ENCODE results near the gene GNG7.

Gene GNG7

DNA sequence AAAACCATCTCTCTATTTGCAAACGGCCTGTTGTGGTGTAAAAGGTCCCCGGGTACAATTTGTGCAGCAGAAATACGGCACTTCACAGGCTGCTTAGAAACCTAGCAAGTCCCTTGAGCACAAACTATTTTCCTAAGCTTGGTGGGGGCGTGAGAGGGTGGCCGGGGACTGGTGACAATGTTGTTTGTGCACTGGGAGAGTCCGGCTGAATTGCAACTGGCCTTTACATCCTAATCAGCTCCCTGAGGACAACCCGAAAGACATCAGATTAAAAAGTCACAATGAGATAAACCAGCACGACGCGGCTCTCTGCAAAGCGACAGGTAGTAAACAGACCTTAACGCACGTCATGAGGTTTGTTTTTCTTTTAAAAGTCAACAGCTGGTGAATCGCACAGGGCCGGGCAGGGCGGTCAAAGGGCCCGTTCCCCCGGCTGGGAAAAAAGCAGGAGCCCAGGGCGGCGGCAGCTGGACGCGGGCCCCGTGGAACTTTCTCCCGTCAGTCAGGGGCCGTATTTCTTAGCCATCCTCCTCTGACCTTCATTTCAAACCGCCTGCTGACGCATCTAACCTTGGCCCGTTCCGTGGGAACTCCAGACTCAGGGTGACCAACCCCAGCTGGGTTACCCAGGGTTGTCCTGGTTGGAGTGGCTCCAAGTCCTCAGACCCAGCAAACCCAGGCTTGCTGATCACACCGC, 114.3 kb downstream of the GNG7 start:
- TF ChIP-seq ZNF8 (CRISPR knock-in tag; IDR thresholded peaks at IDR 0.05) (no peak), TSHZ2 (CRISPR knock-in tag; IDR thresholded peaks at IDR 0.05) (no peak), ISL1 (CRISPR knock-in tag; IDR thresholded peaks at IDR 0.05) (no peak), OSR1 (CRISPR knock-in tag; IDR thresholded peaks at IDR 0.05) (no peak), POU6F1 (CRISPR knock-in tag; IDR thresholded peaks at IDR 0.05; ENCODE audit: borderline replicate concordance, low read depth) (no peak), BACH2 (CRISPR knock-in tag; IDR thresholded peaks at IDR 0.05; ENCODE audit: borderline replicate concordance) (no peak), CSDC2 (CRISPR knock-in tag; IDR thresholded peaks at IDR 0.05) (no peak), TOX (CRISPR knock-in tag; IDR thresholded peaks at IDR 0.05; ENCODE audit: borderline replicate concordance) (no peak), RARB (CRISPR knock-in tag; IDR thresholded peaks at IDR 0.05) (no peak), ZNF565 (CRISPR knock-in tag; conservative IDR thresholded peaks at IDR 0.05; ENCODE audit: low read depth) (no peak), PPARA (CRISPR knock-in tag; IDR thresholded peaks at IDR 0.05; ENCODE audit: borderline replicate concordance) (no peak), ZNF70 (CRISPR knock-in tag; IDR thresholded peaks at IDR 0.05) (no peak)
- TF ChIP-seq, protein P1, sequence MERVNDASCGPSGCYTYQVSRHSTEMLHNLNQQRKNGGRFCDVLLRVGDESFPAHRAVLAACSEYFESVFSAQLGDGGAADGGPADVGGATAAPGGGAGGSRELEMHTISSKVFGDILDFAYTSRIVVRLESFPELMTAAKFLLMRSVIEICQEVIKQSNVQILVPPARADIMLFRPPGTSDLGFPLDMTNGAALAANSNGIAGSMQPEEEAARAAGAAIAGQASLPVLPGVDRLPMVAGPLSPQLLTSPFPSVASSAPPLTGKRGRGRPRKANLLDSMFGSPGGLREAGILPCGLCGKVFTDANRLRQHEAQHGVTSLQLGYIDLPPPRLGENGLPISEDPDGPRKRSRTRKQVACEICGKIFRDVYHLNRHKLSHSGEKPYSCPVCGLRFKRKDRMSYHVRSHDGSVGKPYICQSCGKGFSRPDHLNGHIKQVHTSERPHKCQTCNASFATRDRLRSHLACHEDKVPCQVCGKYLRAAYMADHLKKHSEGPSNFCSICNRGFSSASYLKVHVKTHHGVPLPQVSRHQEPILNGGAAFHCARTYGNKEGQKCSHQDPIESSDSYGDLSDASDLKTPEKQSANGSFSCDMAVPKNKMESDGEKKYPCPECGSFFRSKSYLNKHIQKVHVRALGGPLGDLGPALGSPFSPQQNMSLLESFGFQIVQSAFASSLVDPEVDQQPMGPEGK (CRISPR knock-in tag; IDR thresholded peaks at IDR 0.05; ENCODE audit: borderline replicate concordance) = no peak
- ATAC-seq = no peak

GRCh38 chr19:2587001-2587719, 115.3 kb downstream of the GNG7 start:
- TF ChIP-seq TOX (CRISPR knock-in tag; IDR thresholded peaks at IDR 0.05; ENCODE audit: borderline replicate concordance) (no peak), POU6F1 (CRISPR knock-in tag; IDR thresholded peaks at IDR 0.05; ENCODE audit: borderline replicate concordance, low read depth) (no peak), ZC3H10 (CRISPR knock-in tag; IDR thresholded peaks at IDR 0.05) (no peak), TCF4 (CRISPR knock-in tag; IDR thresholded peaks at IDR 0.05; ENCODE audit: borderline replicate concordance) (no peak), ZNF565 (CRISPR knock-in tag; conservative IDR thresholded peaks at IDR 0.05; ENCODE audit: low read depth) (no peak), CSDC2 (CRISPR knock-in tag; IDR thresholded peaks at IDR 0.05) (no peak), ISL1 (CRISPR knock-in tag; IDR thresholded peaks at IDR 0.05) (no peak), PPARA (CRISPR knock-in tag; IDR thresholded peaks at IDR 0.05; ENCODE audit: borderline replicate concordance) (no peak), GLIS3 (CRISPR knock-in tag; IDR thresholded peaks at IDR 0.05) (no peak), ARNTL (CRISPR knock-in tag; IDR thresholded peaks at IDR 0.05; ENCODE audit: borderline replicate concordance, low read depth) (no peak), ZFP3 (CRISPR knock-in tag; IDR thresholded peaks at IDR 0.05) (no peak), ZNF8 (CRISPR knock-in tag; IDR thresholded peaks at IDR 0.05) (no peak), ESRRG (CRISPR knock-in tag; IDR thresholded peaks at IDR 0.05) (no peak), TSHZ2 (CRISPR knock-in tag; IDR thresholded peaks at IDR 0.05) (no peak), RARB (CRISPR knock-in tag; IDR thresholded peaks at IDR 0.05) (no peak), SNAI2 (CRISPR knock-in tag; IDR thresholded peaks at IDR 0.05) (no peak), ZNF70 (CRISPR knock-in tag; IDR thresholded peaks at IDR 0.05) (no peak)
- TF ChIP-seq, protein P1 (CRISPR knock-in tag; IDR thresholded peaks at IDR 0.05; ENCODE audit: borderline replicate concordance) = no peak
- TF ChIP-seq, protein P2, sequence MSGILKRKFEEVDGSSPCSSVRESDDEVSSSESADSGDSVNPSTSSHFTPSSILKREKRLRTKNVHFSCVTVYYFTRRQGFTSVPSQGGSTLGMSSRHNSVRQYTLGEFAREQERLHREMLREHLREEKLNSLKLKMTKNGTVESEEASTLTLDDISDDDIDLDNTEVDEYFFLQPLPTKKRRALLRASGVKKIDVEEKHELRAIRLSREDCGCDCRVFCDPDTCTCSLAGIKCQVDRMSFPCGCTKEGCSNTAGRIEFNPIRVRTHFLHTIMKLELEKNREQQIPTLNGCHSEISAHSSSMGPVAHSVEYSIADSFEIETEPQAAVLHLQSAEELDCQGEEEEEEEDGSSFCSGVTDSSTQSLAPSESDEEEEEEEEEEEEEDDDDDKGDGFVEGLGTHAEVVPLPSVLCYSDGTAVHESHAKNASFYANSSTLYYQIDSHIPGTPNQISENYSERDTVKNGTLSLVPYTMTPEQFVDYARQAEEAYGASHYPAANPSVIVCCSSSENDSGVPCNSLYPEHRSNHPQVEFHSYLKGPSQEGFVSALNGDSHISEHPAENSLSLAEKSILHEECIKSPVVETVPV (CRISPR knock-in tag; IDR thresholded peaks at IDR 0.05) = no peak
- ATAC-seq = peak; percentile 55
